ENCODE results near the gene CCDC171. TPM values are rescaled to one million over a fixed set of nuclear protein-coding genes. Genes with fewer than 3 reads are reported as not detected.

Gene CCDC171
- total and polyA plus RNA-seq, 2 of the 13 experiments (the other 11 are each of a cell fraction or from before 2014, with no cell fraction given): 0.95 to 2.5 TPM

- TF ChIP-seq RERE (CRISPR knock-in tag; IDR thresholded peaks at IDR 0.05; ENCODE audit: low read depth): no peak
- TF ChIP-seq TFDP2 (CRISPR knock-in tag; IDR thresholded peaks at IDR 0.05): no peak
- TF ChIP-seq CHD4 (IDR thresholded peaks at IDR 0.05; ENCODE audit: borderline replicate concordance, low read length): no peak
- TF ChIP-seq ZNF496 (CRISPR knock-in tag; IDR thresholded peaks at IDR 0.05; ENCODE audit: insufficient replicate concordance): no peak
- TF ChIP-seq REXO4 (CRISPR knock-in tag; IDR thresholded peaks at IDR 0.05; ENCODE audit: borderline replicate concordance): no peak
- TF ChIP-seq PRMT3 (CRISPR knock-in tag; IDR thresholded peaks at IDR 0.05; ENCODE audit: borderline replicate concordance, low read depth): no peak
- TF ChIP-seq ZNF512 (CRISPR knock-in tag; IDR thresholded peaks at IDR 0.05): no peak
- no peak for TF ChIP-seq BRD4 (CRISPR knock-in tag; IDR thresholded peaks at IDR 0.05)
- no peak for TF ChIP-seq ZNF329 (CRISPR knock-in tag; IDR thresholded peaks at IDR 0.05; ENCODE audit: low read depth)
- TF ChIP-seq BCLAF1 (IDR thresholded peaks at IDR 0.05): no peak
- no peak for TF ChIP-seq PAF1 (CRISPR knock-in tag; IDR thresholded peaks at IDR 0.05)
- TF ChIP-seq ZNF720 (CRISPR knock-in tag; IDR thresholded peaks at IDR 0.05): no peak
- no peak for TF ChIP-seq STAG1 (CRISPR knock-in tag; IDR thresholded peaks at IDR 0.05)
Observed at GRCh38 chr9:15541872-15542271, 11.0 kb upstream of the CCDC171 start (continued).

Data from HepG2 (cell line).